Measurements from ENCODE around the gene UBE3C. TPM values are rescaled to one million over a fixed set of nuclear protein-coding genes. Genes with fewer than 3 reads are reported as not detected.

The UBE3C gene
- total RNA-seq, 6 donors from 2014 or later: 43.7 to 85.9 (median 69.3) TPM

- no peak for DNase-seq
- ATAC-seq (ENCODE audit: low FRiP score in 2 of 2): no peak
- WGBS, 2 donors: 65 to 69% methylated on average over 14 to 22 of the region's 25 CpGs
Measured at GRCh38 chr7:157282141-157282801, 143.5 kb downstream of the UBE3C start.

GRCh38 chr7:157284229-157285014, 145.7 kb downstream of the UBE3C start:
- ATAC-seq (ENCODE audit: low FRiP score in 2 of 2) (no peak), DNase-seq (no peak)
- WGBS, 2 donors: 92 to 93% methylated on average over 16 to 17 of the region's 17 CpGs
- Histone ChIP-seq H3K4me3 (no peak overlapping the region), H3K27me3 (no peaks in the 10 kb centered on the region), H3K27ac (no peak overlapping the region), H3K36me3 (no peaks in the 10 kb centered on the region), H3K4me1 (peaks cover 2 to 9% (median 4%) of the 10 kb centered on the region in 4 donors), H3K9me3 (peaks cover 0 to 10% (median 2%) of the 10 kb centered on the region in 4 donors)
- TF ChIP-seq POLR2AphosphoS5 (IDR thresholded peaks at IDR 0.05) (no peak), EP300 (IDR thresholded peaks at IDR 0.05) (no peak), CTCF (IDR thresholded peaks at IDR 0.05) (no peak), POLR2A (IDR thresholded peaks at IDR 0.05) (no peak)

More at GRCh38 chr7:157282141-157282801, 143.5 kb downstream of the UBE3C start:
- H3K9me3 ChIP-seq: peaks cover 0 to 10% (median 2%) of the 10 kb centered on the region in 4 donors
- H3K4me1 ChIP-seq: peaks cover 7 to 23% (median 15%) of the 10 kb centered on the region in 4 donors
- no peak for TF ChIP-seq POLR2AphosphoS5 (IDR thresholded peaks at IDR 0.05)
- no peak for TF ChIP-seq POLR2A (IDR thresholded peaks at IDR 0.05)
- no peak for TF ChIP-seq EP300 (IDR thresholded peaks at IDR 0.05)
- no peak for TF ChIP-seq CTCF (IDR thresholded peaks at IDR 0.05)
- no peak overlapping the region for H3K4me3 ChIP-seq
- no peaks in the 10 kb centered on the region for H3K36me3 ChIP-seq
- peaks cover 0 to 4% (median 0%) of the 10 kb centered on the region in 4 donors for H3K27me3 ChIP-seq
- no peak overlapping the region for H3K27ac ChIP-seq

GRCh38 chr7:157291404-157292080, 152.8 kb downstream of the UBE3C start:
- WGBS, 2 donors: 91 to 93% methylated on average over 17 to 28 of the region's 29 CpGs
- Histone ChIP-seq H3K4me1 (no peaks in the 10 kb centered on the region), H3K4me3 (no peak overlapping the region), H3K9me3 (no peaks in the 10 kb centered on the region), H3K27me3 (no peaks in the 10 kb centered on the region), H3K27ac (no peak overlapping the region), H3K36me3 (no peaks in the 10 kb centered on the region)
- TF ChIP-seq CTCF (IDR thresholded peaks at IDR 0.05) (no peak), EP300 (IDR thresholded peaks at IDR 0.05) (no peak), POLR2AphosphoS5 (IDR thresholded peaks at IDR 0.05) (no peak), POLR2A (IDR thresholded peaks at IDR 0.05) (no peak)
- DNase-seq (peak in 1 of 2 donors; percentile 75), ATAC-seq (ENCODE audit: low FRiP score in 2 of 2) (no peak)

- H3K27me3 ChIP-seq: no peaks in the 10 kb centered on the region
- no peaks in the 10 kb centered on the region for H3K36me3 ChIP-seq
- no peak for TF ChIP-seq POLR2A (IDR thresholded peaks at IDR 0.05)
- TF ChIP-seq POLR2AphosphoS5 (IDR thresholded peaks at IDR 0.05): no peak
- H3K4me3 ChIP-seq: no peak overlapping the region
- ATAC-seq (ENCODE audit: low FRiP score in 2 of 2): no peak
- H3K27ac ChIP-seq: no peak overlapping the region
- 89 to 93% methylated on average over 9 of the region's 9 CpGs for WGBS, 2 donors
- no peaks in the 10 kb centered on the region for H3K4me1 ChIP-seq
- H3K9me3 ChIP-seq: no peaks in the 10 kb centered on the region
- DNase-seq: no peak
Measured at GRCh38 chr7:157292258-157292657, 153.5 kb downstream of the UBE3C start.

Data from upper lobe of left lung (tissue), 6 donors.